ENCODE measurements around the gene GNA12. TPM values are rescaled to one million over a fixed set of nuclear protein-coding genes. Genes with fewer than 3 reads are reported as not detected.
"Not testable (repeated sequence)": the region's sequence is repeated elsewhere in the genome, so short reads cannot be mapped to it uniquely, and the experiment has no call there.

Gene GNA12
- total RNA-seq, 4 donors from 2014 or later: 4.6 to 14.0 (median 8.9) TPM

DNA sequence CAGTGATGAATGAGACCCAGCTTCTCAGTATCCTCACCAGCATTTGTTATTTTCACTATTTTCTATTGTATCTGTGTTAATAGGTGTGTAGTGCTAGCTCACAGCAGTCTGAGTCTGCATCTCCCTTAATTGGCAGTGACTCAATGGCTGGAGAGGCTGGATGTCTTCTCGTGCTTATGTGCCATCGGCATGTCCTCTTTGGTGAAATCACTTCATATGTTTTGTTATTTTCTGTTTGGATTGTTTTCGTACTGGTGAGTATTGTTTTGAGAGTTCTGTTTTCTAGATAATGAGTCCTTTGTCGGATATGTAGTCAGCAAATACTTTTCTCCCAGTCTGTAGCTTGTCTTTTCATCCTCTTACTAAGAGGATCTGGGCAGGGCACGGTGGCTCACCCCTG lies 90.0 kb downstream of the GNA12 start:
- no peak for DNase-seq (ENCODE audit: low spot score in 2 of 2)
- TF ChIP-seq CTCF (IDR thresholded peaks at IDR 0.05) (no peak), POLR2A (IDR thresholded peaks at IDR 0.05) (no peak)
- 88 to 92% methylated on average over 5 of the region's 5 CpGs for WGBS, 2 donors
- no peak overlapping the region for H3K4me3 ChIP-seq (ENCODE audit: low read depth, poor library complexity, severe bottlenecking)
- intact Hi-C loops (cut with DNase I; ENCODE audit: low total_unique reads): no loop called here

GRCh38 chr7:2753148-2753547 lies 91.0 kb downstream of the GNA12 start:
- TF ChIP-seq POLR2A (IDR thresholded peaks at IDR 0.05) (no peak), CTCF (IDR thresholded peaks at IDR 0.05) (no peak)
- DNase-seq (ENCODE audit: low spot score in 2 of 2): no peak
- H3K4me3 ChIP-seq (ENCODE audit: low read depth, poor library complexity, severe bottlenecking): no peak overlapping the region
- intact Hi-C loops (cut with DNase I; ENCODE audit: low total_unique reads): no loop called here
- WGBS, 2 donors: 100% methylated on average over 3 of the region's 3 CpGs

GRCh38 chr7:2751086-2751485 lies 93.0 kb downstream of the GNA12 start:
- TF ChIP-seq CTCF (IDR thresholded peaks at IDR 0.05) (no peak), POLR2A (IDR thresholded peaks at IDR 0.05) (no peak)
- WGBS, 2 donors: 79 to 84% methylated on average over 5 of the region's 5 CpGs
- intact Hi-C loops (cut with DNase I; ENCODE audit: low total_unique reads): no loop called here
- H3K4me3 ChIP-seq (ENCODE audit: low read depth, poor library complexity, severe bottlenecking): no peak overlapping the region
- no peak for DNase-seq (ENCODE audit: low spot score in 2 of 2)

- no peak for TF ChIP-seq POLR2A (IDR thresholded peaks at IDR 0.05)
- no peak for TF ChIP-seq CTCF (IDR thresholded peaks at IDR 0.05)
- intact Hi-C loops (cut with DNase I; ENCODE audit: low total_unique reads): no loop called here
- no peak overlapping the region for H3K4me3 ChIP-seq (ENCODE audit: low read depth, poor library complexity, severe bottlenecking)
- no peak for DNase-seq (ENCODE audit: low spot score in 2 of 2)
- 91 to 96% methylated on average over 5 of the region's 5 CpGs for WGBS, 2 donors
These were observed 94.1 kb downstream of the GNA12 start for GRCh38 chr7:2750004-2750407.

DNA sequence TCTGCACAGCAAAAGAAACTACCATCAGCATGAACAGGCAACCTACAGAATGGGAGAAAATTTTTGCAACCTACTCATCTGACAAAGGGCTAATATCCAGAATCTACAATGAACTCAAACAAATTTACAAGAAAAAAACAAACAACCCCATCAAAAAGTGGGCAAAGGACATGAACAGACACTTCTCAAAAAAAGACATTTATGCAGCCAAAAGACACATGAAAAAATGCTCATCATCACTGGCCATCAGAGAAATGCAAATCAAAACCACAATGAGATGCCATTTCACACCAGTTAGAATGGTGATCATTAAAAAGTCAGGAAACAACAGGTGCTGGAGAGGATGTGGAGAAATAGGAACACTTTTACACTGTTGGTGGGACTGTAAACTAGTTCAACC lies 95.4 kb downstream of the GNA12 start:
- intact Hi-C loops (cut with DNase I; ENCODE audit: low total_unique reads); H3K4me3 ChIP-seq (ENCODE audit: low read depth, poor library complexity, severe bottlenecking); DNase-seq (ENCODE audit: low spot score in 2 of 2): not testable (repeated sequence)

GRCh38 chr7:2743523-2744185 lies 100.5 kb downstream of the GNA12 start:
- H3K4me3 ChIP-seq (ENCODE audit: low read depth, poor library complexity, severe bottlenecking); intact Hi-C loops (cut with DNase I; ENCODE audit: low total_unique reads): not testable (repeated sequence)
- 90 to 95% methylated on average over 20 of the region's 20 CpGs for WGBS, 2 donors
- peak in 1 of 2 donors; percentile 78 for DNase-seq (ENCODE audit: low spot score in 2 of 2)

Measured in lower leg skin (tissue), 4 donors.